UCSD-AML1 (cell line): ENCODE measurements around the gene CEP85L.

Experiments
- DNase-seq: peaks from one replicate; lab custom pipeline; 2025; ENCODE audit not compliant: unreplicated experiment; lab: John Stamatoyannopoulos, UW

CEP85L gene

GRCh38 chr6:118502169-118502568, 149.2 kb downstream of the CEP85L start:
- DNase-seq: no peak

GRCh38 chr6:118501765-118502164, 149.6 kb downstream of the CEP85L start:
- no peak for DNase-seq

GRCh38 chr6:118501099-118501498, 150.3 kb downstream of the CEP85L start:
- DNase-seq: no peak

GRCh38 chr6:118500130-118501015, 151.0 kb downstream of the CEP85L start:
- DNase-seq: no peak

- no peak for DNase-seq
Measured at GRCh38 chr6:118495485-118496280, 155.7 kb downstream of the CEP85L start.

GRCh38 chr6:118494091-118494490, 157.3 kb downstream of the CEP85L start:
- no peak for DNase-seq

- no peak for DNase-seq
Measured at GRCh38 chr6:118489990-118490389, 161.4 kb downstream of the CEP85L start.

GRCh38 chr6:118488631-118489030, 162.8 kb downstream of the CEP85L start:
- DNase-seq: no peak

- DNase-seq: no peak
Measured at GRCh38 chr6:118485601-118486550, 165.5 kb downstream of the CEP85L start.

- DNase-seq: no peak
Measured at GRCh38 chr6:118476551-118476950, 174.8 kb downstream of the CEP85L start.

- no peak for DNase-seq
Measured at GRCh38 chr6:118473266-118473665, 178.1 kb downstream of the CEP85L start.

- DNase-seq: no peak
Measured at GRCh38 chr6:118469468-118469867, 181.9 kb downstream of the CEP85L start.

- no peak for DNase-seq
Measured at GRCh38 chr6:118468682-118469465, 182.5 kb downstream of the CEP85L start.

GRCh38 chr6:118467181-118467580, 184.2 kb downstream of the CEP85L start:
- DNase-seq: no peak

- DNase-seq: no peak
Measured at GRCh38 chr6:118464620-118465019, 186.8 kb downstream of the CEP85L start.

- no peak for DNase-seq
Measured at GRCh38 chr6:118460958-118461470, 190.4 kb downstream of the CEP85L start.

- DNase-seq: no peak
Measured at GRCh38 chr6:118456982-118457381, 194.4 kb downstream of the CEP85L start.

GRCh38 chr6:118451839-118452238, 199.6 kb downstream of the CEP85L start:
- DNase-seq: no peak

- no peak for DNase-seq
Measured at GRCh38 chr6:118444796-118445195, 206.6 kb downstream of the CEP85L start.

GRCh38 chr6:118436482-118436881, 214.9 kb downstream of the CEP85L start:
- DNase-seq: no peak
